HG03097 (cell line): ENCODE results near the gene CDC27.
"Not testable (repeated sequence)": the region's sequence is repeated elsewhere in the genome, so short reads cannot be mapped to it uniquely, and the experiment has no call there.

Experiments used
- ATAC-seq: cut with Tn5 transposase; IDR thresholded peaks from one replicate; pipeline ENCODE4 v1.9.1; 2021; ENCODE audit not compliant: unreplicated experiment, low FRiP score

CDC27 gene

DNA sequence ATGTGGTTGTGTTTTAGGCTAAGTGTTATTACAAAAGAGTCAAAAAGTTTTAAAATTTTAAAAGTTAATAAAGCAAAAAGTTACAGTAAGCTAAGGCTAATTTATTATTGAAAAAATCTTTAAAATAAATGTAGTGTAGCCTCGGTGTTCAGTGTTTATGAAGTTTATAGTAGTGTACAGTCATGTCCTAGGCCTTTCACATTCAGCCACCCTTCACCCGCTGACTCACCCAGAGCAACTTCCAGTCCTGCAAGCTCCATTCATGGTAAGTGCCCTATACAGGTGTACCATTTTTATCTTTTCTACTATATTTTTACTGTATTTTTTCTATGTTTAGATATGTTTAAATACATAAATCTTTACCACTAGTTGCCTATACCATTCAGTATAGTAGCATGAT, 111.5 kb downstream of the CDC27 start:
- ATAC-seq, result no peak

DNA sequence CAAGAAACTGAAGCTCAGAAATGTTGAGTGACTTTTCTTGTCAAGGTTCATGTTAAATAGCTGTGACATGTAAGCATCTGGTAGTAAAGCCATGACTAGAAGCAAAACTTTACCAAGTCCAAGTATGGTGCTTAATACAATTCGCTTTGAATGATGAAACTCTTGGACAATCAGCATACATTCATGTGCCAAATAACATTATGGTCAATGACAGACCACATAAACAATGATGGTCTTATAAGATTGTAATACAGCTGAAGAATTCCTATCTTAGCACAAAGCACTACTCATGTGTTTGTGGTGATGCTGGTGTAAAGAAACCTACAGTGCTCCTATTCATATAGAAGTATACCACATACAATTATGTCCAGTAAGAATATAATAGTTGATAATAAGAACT, 112.9 kb downstream of the CDC27 start:
- ATAC-seq, result no peak

DNA sequence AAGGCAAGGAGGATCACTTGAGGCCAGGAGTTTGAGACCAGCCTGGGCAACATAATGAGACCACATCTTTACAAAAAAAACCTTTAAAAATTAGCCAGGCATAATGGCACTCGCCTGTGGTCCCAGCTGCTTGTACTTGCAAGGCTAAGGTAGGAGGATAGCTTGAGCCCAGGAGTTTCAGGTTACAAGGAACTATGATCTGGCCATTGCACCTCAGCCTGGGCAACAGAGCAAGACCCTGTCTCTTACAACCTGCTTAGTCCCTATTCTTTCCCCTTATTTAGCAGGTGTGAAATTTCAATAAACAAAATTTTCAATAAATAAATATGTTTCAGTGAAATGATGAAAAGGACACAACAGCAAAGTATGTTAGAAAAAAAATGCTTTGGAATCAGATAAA, 114.7 kb downstream of the CDC27 start:
- not testable (repeated sequence) for ATAC-seq

DNA sequence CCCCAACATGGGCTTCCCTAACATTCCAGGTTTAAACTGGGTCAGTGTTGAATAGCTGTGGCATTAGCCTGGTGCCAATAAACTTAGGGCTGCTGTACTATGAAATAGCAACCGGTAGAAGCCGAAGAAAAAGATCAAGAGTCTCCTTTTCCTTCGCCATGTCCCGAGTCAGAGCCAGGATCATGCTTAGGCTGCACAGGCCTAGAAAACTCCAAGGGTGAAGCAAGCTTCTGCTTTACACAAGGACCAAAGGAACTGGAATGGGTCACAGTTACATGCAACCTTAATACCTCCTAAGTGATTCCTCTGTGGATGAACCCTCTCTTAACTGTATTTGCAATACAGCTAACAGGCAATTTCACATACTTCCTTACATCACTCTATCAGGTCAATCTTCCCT, 115.5 kb downstream of the CDC27 start:
- ATAC-seq, result not testable (repeated sequence)

DNA sequence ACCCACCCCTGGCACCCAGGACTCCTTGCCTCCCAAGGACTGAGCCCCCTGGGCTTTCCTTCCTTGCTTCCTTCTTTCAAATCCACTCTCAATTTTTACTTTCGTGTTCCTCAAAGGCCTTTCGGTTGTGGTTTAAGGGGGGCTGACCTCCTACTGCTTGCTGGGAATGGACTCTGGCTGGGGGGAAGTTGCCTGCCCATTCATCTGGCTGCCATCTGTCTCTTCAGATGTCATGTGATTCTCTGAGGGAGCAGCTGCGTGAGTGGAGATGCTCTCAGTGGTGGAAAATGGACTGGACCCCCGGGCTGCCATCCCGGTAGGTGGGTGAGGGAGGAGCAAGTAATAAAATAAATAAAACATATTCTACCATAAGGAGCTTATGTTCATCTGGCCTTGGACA, 116.2 kb downstream of the CDC27 start:
- no peak for ATAC-seq

DNA sequence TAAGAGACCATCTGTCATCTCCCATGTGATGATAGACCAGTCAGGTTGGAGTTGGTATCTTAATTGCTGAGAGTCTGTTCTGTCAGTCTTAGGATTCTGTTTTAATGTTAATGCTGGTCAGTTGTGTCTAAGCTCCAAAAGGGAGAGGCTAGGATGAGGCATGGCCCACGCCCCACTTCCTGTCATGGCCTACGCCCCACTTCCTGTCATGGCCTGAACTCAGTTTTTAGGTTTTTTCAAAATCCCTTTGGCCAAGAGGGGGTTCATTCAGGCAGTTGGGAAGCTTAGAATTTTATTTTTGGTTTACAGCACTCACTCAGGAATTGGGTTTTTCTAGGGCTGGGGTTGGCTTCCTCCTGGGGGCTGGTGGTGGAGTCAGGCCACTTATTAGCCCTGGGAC, 117.9 kb downstream of the CDC27 start:
- not testable (repeated sequence) for ATAC-seq

DNA sequence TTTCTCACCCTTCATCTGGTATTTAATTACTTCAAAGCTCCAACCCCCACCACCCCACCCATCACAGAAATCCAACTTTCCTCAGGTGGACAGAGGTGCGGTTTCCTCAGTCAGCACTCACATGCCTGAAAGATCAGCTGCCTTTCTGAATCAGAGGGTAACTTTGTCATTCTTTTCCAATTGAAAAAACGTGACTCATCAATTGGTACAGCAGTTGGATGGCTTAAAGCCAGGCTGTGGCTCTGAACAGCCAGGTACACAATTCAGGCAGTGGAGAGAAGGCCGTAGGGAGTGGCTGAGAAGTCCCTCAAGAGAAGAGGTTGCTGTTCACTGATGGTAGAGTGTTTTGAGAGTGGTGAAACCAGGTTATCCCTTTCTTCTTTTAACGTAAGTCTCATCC, 118.8 kb downstream of the CDC27 start:
- not testable (repeated sequence) for ATAC-seq
